Activated CD8-positive, alpha-beta memory T cell treated with anti-CD3 and anti-CD28 coated beads for 48 hours (primary cell): Measurements from ENCODE around the gene SIRT7.

Experiments
- DNase-seq, 3 experiments: peaks; one replicate each; pipeline ENCODE4 v3.0.0-alpha.2; 2020; ENCODE audit warnings: low read depth in 2 of 3, low spot score in 2 of 3

Gene SIRT7, protein sequence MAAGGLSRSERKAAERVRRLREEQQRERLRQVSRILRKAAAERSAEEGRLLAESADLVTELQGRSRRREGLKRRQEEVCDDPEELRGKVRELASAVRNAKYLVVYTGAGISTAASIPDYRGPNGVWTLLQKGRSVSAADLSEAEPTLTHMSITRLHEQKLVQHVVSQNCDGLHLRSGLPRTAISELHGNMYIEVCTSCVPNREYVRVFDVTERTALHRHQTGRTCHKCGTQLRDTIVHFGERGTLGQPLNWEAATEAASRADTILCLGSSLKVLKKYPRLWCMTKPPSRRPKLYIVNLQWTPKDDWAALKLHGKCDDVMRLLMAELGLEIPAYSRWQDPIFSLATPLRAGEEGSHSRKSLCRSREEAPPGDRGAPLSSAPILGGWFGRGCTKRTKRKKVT

DNA sequence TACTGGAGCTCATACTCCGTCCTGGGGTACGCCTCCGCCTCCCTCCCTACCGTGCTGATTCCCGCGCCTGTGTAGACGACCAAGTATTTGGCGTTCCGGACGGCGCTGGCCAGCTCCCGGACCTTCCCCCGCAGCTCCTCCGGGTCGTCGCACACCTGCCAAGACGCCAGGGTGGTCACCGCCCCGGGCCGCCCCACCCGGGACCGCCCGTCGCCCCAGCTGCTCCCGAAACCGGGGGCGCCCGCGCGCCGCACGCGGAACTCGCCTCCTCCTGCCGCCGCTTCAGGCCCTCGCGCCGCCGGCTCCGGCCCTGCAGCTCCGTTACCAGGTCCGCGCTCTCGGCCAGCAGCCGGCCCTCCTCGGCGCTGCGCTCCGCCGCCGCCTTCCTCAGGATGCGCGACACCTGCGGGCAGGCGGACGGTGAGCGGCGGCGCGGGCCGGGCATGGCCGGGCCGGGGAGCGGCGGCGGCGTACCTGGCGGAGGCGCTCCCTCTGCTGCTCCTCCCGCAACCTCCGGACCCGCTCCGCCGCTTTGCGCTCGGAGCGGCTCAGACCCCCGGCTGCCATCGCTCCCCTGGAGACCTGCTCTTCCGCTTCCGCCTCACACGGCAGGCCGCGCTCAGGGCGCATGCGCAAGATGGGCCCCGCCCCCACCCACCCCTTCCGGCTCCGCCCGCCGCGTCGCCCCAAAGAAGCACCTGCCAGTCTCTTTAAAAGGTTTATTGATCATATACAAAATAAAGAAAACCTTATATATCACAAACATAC lies at the start of gene SIRT7:
SIRT7 (minus strand) TSS at position 612 of the 768 bp plus-strand sequence; CDS start at position 567, 45 bp downstream.
- DNase-seq, result peak; percentile 56 to 77 (median 63)

DNA sequence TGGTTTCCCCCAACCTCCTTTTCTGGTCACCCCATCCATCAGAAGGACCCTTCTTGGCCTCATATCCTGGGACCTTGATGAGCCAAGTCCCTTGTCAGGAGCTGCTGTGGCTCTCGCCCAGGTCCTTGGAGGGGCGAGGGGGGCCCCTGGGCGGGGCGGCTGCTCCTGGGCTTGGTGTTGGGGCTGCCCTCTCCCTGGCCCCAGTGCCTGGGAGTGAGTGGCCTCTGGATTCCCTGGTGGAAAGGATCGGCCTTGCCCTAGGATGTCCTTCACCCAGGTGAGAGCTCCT lies 49.2 kb upstream of the SIRT7 start:
- no peak for DNase-seq

DNA sequence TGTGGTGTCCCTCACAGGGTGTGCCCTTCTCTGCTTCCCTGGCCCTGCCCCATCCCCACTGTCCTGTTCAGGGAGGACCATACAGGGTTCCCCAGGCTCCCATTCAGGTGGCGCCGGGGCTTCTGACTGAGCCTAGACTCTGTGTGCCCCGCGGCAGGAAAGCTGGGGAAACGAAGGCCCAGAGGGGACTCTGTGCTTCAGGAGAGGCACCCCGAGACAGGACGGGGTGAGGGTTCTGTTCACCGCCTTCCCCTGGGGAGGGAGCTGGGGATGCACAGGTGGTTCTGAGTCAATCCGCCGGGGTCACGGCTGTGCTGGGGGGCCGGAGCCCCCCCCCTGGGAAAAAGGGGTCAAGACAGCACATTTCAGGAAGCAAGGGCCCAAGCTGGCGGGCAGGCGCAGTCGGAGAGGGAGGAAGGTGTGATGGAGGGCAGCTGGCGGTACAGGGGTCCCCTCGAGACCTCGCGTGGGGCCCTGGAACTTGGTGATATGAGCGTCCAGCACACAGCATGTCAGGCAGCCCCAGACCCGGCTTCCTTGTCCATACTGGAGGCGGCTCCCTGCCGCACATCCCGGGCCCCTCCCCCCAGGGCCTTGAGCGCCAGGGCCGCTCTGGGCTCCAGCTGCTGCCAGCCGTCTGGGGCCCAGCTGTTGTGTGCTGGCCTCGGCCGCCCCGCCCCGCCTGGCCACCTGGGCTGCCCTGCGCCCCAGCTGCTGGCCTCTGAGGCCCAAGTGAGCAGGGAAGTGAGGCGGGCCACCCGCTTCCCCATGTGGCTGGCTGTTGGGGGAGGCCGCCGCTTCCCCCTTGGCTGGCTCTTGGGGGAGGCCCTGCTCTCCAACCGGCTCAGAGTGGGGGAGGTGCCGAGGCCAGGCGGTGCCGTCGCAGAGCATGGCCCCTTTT lies 48.6 kb upstream of the SIRT7 start:
- no peak for DNase-seq

DNA sequence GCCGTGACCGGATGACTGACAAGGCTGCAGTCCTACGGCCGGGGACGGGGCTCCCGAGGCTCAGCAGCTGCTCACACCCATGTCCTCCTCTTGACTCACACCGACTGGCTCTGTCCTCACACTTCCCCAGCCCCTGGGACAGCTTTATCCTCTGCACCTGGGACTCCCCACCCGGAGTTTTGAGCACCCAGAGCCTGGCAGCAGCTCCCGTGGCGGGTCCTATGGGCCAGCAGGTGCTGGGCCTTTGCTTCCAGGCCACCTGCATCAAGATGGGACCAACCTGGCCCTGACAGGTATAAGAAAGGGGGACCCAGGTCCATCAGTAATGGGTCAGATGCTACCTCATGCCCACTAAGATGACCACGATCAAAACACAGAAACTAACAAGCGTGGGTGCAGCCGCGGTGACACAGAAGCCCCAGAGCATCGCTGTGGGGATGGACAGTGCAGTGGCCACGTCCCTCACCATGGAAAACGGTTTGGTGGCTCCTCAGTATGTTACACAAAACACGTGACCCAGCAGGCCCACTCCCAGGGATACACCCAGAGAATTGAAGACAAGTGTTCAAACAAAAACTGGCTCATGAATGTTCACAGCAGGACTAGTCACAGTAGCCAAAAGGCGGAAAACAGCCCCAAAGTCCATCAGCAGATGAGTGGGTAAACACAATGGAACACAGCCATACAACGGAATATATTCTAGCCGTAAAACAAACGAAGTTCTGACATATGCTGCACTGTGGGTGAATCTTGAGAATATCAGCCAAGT lies 46.3 kb upstream of the SIRT7 start:
- no peak for DNase-seq

DNA sequence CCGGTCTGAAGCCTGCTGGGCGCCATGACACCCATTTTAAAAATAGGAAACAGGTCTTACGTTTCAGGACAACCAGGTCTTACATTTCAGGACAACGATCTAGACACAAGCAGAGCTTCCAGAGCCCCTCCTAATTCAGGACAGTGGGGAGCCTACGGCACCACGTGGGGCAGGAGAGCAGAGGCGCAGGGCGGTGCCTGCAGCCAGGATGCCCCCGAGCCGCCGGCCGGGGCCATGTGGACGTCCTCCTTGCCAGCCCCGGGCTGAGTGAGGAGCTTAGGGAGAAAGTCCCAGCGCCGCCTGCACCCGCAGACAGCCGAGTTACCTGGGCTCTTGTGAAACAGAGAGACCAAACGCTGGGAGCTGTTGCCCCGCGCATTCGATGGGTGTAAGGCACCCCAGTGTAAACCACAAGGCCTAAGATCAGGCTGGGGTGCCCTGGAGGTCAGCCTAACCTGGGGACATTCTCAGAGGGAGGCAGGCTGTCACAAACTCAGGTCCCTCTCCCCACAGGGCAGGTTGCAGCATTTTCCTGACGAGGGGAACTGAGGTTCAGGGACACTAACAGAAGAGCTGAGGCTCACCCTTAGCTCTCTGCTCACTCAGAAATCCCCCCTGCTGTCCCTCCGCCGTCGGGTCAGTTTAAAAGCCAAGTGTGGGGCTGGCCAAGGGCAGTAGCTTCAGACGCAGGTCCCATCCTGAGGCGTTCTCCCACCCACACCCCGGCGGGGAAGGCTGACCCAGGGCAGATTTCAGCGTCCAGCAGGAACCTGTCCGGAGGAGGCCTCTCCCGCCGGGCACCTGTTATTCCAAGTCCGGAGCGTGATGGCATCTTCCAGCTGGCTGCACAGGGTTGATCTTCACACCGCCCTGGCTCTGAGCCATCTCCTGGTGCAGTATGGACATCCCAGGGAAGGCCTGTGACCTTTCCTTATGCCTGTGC lies 44.8 kb upstream of the SIRT7 start:
- no peak for DNase-seq

DNA sequence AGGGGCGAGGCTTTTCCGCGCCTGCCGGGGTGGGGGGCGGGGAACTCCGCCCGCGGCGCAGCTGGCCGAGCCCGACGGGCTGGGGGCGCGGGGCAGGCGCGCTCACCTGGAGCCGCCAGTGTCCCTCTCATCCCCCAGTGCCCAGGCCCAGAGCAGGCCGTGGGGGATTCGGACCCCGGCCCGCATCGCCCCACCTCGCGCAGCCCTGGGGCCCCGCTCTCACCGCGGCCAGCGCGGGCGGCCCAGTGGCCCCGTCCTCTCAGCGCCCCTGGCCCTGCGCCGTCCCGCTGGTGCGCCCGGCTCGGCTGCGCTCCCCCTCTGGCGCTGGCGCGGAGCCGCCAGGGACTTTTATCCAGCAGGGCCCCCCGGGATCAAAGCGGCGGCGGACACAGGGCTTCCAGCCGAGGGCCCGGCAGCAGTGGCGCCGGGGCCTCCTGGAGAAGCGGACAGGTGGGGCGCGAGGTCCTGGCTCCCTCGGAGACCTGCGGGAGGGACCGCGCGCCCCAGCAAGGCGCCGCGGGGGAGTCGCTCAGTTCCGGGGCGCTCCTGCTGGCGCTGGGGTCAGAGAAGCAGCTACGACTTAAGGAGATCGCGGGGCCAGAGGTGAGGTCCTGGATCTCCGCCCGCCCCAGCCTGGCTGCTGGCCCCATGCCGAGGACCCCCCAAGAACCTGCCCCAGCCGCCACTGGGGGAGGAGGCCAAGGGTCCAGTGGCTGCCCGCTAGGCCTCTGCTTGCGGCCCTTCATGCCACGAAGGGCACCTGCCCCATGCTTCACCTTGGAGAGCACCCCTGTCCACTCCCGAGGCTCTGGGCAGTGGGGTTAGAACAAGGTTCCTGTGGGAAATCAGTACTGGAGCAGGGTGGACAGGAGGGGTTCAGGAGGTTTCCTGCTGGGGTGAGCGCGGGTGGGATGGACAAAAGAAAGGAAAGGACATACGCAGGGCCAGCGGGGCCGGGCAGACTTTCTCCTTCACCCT lies 43.8 kb upstream of the SIRT7 start:
- DNase-seq, result no peak

DNA sequence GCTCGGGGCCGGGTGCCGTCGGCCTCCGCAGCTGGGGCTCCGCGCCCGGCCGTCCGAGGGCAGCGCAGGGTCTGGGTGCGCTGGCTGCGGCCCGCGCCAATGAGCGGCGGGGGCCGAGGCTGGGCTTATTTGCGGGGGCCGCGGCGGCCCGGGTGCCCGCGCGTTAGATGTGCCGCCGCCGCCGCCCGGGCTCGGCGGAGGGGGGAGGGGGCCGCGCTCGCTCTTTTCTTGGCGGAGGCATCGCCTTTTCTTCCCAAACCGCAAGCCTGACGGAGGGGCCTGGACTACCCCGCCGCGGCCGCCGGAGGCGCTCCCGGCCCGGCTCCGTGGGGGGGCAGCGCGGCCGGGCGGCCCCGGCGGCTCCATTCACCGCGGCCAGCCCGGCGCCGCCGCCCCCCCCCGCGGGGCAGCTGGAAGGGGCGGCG lies 43.1 kb upstream of the SIRT7 start, which contains the start of gene NOTUM:
NOTUM (minus strand) TSS at position 101 of the 425 bp plus-strand sequence. CDS start 278 bp downstream, outside the sequence.
- no peak for DNase-seq

DNA sequence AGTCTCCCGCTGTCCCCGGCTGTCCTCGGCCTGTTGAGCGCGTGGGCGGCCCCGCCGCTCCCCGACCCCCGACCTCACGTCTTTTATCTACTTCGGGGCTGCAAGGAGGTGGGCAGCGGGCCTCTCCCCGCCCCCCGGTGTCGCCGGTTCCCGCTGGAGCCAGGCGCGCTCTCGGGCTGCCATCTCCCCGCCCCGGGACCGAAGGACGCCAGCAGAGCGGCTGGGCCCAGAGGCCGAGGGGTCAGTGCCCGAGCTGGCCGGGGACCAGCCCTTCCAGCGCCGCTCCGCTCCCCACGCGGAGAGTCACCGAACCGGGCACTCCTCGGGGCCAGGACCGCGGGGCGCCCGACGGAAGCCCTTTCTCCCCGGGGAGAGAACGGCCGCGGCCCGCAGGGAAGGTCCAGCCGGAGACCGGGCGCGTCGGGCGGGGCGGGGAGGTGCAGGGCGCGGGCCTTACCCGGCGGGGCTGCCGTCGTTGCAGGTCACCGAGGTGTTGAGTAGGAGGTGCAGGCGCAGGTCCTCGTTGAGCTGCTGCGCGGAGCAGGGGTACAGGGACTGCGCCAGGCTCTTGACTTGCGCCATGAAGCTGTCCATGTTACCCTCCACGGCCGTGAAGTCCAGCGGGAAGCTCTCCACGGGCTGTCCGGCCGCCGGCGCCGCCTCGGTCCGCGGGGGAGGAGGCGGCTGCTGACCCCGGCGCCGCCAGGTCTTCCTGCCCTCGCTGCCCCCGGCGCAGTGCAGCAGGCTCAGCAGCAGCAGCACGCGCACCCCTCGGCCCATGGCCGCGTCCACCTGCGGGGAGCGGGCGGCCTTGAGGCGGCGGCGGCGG lies 42.4 kb upstream of the SIRT7 start:
- DNase-seq, result no peak

DNA sequence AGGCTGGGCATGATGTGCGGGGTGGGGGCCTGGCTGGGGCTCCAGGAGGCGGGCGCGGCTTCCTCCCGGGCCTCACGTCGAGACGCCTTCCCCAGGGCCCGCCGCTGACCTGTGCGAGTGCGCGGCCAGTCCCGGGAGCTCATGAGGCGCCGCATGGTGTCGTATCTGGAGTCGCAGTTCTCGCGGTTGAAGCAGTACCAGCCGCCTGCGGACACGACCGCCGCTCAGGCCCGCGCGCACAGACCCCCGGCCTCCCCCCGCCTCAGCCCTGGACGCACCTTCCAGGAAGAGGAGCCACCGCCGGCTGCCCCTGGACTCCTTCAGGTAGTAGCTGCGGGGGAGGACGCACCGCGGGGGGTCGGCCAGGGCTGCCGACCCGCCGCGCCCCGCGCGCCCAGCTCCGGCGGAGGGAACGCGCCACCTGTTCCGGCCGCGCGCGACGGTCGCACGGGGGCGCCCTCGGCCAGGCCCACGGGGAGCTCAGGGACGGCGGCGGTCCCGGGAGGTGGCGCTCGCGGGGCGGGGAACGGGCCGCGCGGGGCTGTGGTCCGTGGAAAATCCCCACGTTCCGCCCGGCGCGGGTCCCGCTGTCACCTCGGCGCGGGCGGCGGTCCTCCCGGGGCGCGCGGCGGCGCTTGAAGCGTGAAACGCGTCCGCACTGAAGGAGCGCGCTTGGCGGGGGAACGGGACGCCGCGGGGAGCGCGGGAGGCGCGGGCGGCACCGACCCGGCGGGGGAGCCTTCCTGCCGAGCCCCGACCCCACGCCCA lies 41.6 kb upstream of the SIRT7 start:
- peak in 2 of 3 experiments; percentile 55 to 62 for DNase-seq

DNA sequence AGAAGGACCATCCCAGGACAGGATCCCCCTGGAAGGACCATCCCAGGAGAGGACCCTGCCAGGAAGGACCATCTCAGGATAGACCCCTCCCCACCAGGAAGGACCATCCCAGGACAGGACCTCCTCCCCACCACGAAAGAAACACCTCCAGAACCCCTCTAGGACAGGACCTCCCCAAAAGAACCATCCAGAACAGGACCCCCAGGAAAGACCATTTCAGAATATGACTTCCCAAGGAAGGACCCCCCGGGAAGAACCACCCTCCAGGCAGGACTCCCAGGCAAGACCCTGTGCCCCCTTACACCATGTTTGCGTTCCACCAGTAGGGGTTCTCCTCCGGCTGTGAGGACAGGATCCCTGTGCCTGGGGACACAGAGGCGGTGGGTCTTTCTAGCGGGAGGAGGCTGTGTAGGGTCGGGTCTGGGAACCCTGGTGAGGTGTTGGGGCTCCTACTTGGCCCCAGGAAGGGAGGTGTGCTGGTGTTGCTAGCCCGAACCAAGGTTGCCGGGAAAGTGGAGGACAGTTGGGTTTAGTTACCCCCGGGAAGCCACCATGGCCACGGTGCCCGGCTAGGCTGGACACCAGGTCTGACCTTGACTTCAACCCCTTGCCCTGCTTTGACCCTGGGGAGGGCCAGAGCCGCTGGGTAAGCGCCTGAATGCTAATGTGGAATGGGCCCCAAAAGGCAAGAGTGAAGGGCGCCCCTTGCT lies 40.8 kb upstream of the SIRT7 start:
- no peak for DNase-seq

DNA sequence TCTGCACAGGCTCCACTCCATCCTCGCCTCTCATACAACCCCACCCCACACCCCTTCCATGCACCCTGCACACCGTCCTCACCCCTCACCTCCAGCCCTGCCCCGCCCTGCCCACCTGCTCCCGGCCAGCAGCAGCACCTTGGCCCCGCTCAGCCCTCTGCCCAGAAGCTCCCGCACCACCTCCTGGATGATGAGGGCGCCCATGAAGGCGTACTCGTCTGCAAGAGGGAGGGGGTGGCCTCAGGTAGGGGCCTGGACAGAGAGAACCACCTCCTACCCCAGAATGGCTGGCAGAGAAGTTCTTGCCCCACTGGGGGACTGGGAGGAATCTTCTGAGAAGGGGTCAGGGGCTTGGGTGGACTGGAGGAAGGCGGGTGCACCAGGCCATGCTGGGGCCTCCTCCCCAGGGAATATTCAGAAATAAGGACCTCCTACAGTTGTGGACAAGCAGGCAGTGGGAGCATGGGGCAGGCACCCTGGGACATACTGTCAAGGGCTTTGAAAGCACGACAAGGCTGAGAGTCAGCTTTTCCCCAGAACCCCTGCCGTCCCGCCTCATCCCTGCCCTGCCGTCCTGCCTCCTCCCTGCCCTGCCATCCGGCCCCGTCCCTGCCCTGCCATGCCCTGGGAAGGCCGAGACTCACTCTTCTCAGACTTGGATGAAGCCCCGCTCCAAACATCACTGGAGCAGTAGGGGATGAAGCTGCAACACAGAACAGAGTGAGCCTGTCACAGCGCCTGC lies 39.9 kb upstream of the SIRT7 start:
- DNase-seq, result no peak

DNA sequence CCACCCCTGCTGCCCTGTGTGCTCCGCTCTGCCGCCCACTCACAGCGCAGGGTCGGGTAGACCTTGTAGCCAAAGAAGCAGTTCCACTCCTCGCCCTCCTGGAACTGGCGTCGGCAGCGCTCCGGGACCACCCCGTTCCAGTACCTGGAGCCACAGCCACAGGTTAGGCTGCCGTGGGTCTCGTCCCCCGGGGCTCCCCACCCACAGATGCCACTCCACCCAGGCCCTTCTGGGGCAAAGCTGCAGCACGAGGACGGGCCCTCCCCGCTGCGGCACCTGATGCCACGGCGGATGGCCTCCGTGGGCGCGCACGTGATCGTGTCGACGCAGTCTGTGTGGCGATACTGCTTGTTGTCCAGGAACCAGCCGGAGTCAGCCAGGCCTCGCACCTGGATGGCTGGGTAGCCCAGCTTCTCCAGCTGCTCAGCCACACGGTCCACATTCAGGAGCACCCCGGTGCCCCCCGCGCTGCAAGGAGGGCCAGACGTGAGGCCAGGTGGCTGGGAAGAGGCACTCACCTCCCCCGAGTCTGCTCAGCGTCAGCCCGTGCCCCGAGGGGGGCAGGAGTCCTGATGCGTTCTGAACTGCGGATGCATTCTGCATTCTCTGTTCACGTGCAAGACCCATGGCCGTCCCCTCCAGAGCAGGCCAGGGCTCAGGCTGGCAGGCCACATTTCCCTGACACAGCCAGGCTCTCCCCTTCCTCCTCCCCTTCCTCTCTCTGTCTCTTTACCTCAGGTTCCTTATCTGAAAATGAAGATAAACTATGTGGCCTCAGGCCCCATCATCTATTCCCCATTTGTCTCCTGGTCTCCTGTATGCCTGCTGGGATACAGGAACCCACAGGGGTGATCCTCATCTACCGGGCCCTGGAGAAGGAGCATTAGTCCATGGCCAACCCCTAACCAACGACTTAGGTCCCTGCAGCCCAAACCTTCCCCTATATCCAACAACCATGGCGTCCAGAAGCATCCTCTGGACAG lies 38.9 kb upstream of the SIRT7 start:
- no peak for DNase-seq

DNA sequence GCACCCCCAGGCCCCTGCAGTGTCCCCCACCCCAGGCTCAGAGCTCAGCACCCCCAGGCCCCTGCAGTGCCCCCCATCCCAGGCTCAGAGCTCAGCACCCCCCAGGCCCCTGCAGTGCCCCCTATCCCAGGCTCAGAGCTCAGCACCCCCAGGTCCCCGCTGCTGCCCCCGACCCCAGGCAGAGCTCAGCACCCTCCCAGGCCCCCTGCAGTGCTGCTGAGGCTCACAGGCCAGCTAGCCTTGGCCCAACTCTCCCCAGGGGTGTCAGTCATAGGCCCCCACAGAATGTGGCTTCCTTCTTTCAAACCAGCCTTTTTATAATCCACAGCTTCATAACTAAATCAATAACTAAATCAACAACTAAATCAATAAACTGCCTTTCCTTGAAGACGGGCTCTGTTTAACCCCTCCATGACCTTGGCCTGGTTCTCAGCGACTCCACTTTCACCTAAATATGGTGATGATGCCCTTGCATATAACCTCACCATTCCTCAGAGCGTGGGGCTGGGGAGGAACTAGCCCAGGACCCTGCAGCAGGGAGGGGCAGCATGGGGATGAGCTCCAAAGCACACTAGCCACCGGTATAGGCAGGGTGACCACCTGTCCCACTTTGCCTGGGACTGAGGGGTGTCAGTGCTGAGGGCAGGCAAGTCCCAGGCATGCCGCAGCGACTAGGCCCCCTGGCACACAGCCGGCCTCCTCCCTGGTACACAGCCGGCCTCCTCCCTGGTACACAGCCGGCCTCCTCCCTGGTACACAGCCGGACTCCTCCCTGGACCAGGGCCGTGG lies 38.0 kb upstream of the SIRT7 start:
- no peak for DNase-seq
